ENCODE data around the gene MBNL3.
A peak's percentile ranks its signal among the peaks of the same experiment; 100 is the strongest.

The MBNL3 gene

GRCh38 chrX:132491191-132491590 is 2.4 kb upstream of the MBNL3 start:
- no peak for DNase-seq (ENCODE audit: low read depth)
- TF ChIP-seq CTCF (conservative IDR thresholded peaks at IDR 0.05; ENCODE audit: control insufficient read depth, insufficient read depth, low read depth, low read length) = no peak
- H3K4me3 ChIP-seq (ENCODE audit: control insufficient read depth, low read depth, low read length) = no peak overlapping the region

GRCh38 chrX:132489578-132490419 is 961 bp upstream of the MBNL3 start:
- TF ChIP-seq CTCF (conservative IDR thresholded peaks at IDR 0.05; ENCODE audit: control insufficient read depth, insufficient read depth, low read depth, low read length) = no peak
- H3K4me3 ChIP-seq (ENCODE audit: control insufficient read depth, low read depth, low read length) = peak overlapping the region; percentile 53
- no peak for DNase-seq (ENCODE audit: low read depth)

GRCh38 chrX:132488180-132488705 is 595 bp downstream of the MBNL3 start:
- DNase-seq (ENCODE audit: low read depth) = peak; percentile 42
- peak overlapping the region; percentile 53 for H3K4me3 ChIP-seq (ENCODE audit: control insufficient read depth, low read depth, low read length)
- no peak for TF ChIP-seq CTCF (conservative IDR thresholded peaks at IDR 0.05; ENCODE audit: control insufficient read depth, insufficient read depth, low read depth, low read length)

- no peak for DNase-seq (ENCODE audit: low read depth)
- no peak overlapping the region for H3K4me3 ChIP-seq (ENCODE audit: control insufficient read depth, low read depth, low read length)
These were observed 2.1 kb downstream of the MBNL3 start for GRCh38 chrX:132486599-132487178.

GRCh38 chrX:132483951-132484350 is 4.9 kb downstream of the MBNL3 start:
- no peak for TF ChIP-seq CTCF (conservative IDR thresholded peaks at IDR 0.05; ENCODE audit: control insufficient read depth, insufficient read depth, low read depth, low read length)
- DNase-seq (ENCODE audit: low read depth) = no peak
- H3K4me3 ChIP-seq (ENCODE audit: control insufficient read depth, low read depth, low read length) = no peak overlapping the region

More at GRCh38 chrX:132486599-132487178, 2.1 kb downstream of the MBNL3 start:
- no peak for TF ChIP-seq CTCF (conservative IDR thresholded peaks at IDR 0.05; ENCODE audit: control insufficient read depth, insufficient read depth, low read depth, low read length)

GRCh38 chrX:132483488-132483887 is 5.3 kb downstream of the MBNL3 start:
- DNase-seq (ENCODE audit: low read depth) = no peak
- no peak for TF ChIP-seq CTCF (conservative IDR thresholded peaks at IDR 0.05; ENCODE audit: control insufficient read depth, insufficient read depth, low read depth, low read length)
- H3K4me3 ChIP-seq (ENCODE audit: control insufficient read depth, low read depth, low read length) = no peak overlapping the region
